Endothelial cell of umbilical vein (primary cell): Measurements from ENCODE around the gene ETV1. TPM values are rescaled to one million over a fixed set of nuclear protein-coding genes. Genes with fewer than 3 reads are reported as not detected.

ENCODE experiments used
- BruUV-seq: library from RNA; stranded (reverse); fragments of 400-500 nt; replicated peaks from 2 replicates; lab custom pipeline; 2021; lab: Mats Ljungman, UMichigan
- CTCF ChIA-PET: fragments of 300-600, 350-600 bp; sonication (Branson Sonifier 250); formaldehyde crosslinking; loops from one replicate; lab custom pipeline; 2021; ENCODE audit warnings: antibody characterized with exemption, inconsistent platforms; lab: Charles Lee
- POLR2A ChIA-PET: fragments of 300-600, 350-600 bp; sonication (Branson Sonifier 250); formaldehyde crosslinking; loops from one replicate; lab custom pipeline; 2021; ENCODE audit warnings: antibody characterized with exemption, inconsistent platforms; lab: Charles Lee
- DNase-seq: peaks from one replicate; pipeline ENCODE4 v3.0.0-alpha.2; 2011; ENCODE audit warnings: low read depth, low spot score
- FAIRE-seq: peaks from 2 replicates; lab custom pipeline; 2011; peaks lifted over from hg19 to GRCh38; lab: Jason Lieb, UNC
- H2AFZ ChIP-seq: 2 replicates; pipeline ENCODE4 v1.6.0; 2012; ENCODE audit warnings: low read depth, low read length, control low read depth, inconsistent platforms
- H3K27ac ChIP-seq: 2 replicates; pipeline ENCODE4 v1.5.1; 2011; ENCODE audit warnings: low read depth, mild to moderate bottlenecking, control low read depth, low read length, moderate library complexity; ENCODE audit not compliant: insufficient read depth
- H3K27me3 ChIP-seq, 2 experiments: 2 replicates each; pipeline versions ENCODE4 v1.6.0 to v1.6.1; 2011; ENCODE audit warnings: low read length in 2 of 2, mixed read lengths in 1 of 2; ENCODE audit not compliant: control insufficient read depth in 2 of 2, insufficient read depth in 2 of 2
- H3K36me3 ChIP-seq, 2 experiments: 2 replicates in 1 of 2; 3 replicates in 1 of 2; pipeline ENCODE4 v1.5.1; 2011; ENCODE audit warnings: low read length in 2 of 2, mild to moderate bottlenecking in 1 of 2, moderate library complexity in 1 of 2; ENCODE audit not compliant: control insufficient read depth in 2 of 2, insufficient read depth in 2 of 2; ENCODE audit errors: extremely low read depth in 1 of 2
- H3K4me1 ChIP-seq: 3 replicates; pipeline ENCODE4 v1.5.1; 2011; ENCODE audit warnings: mild to moderate bottlenecking, low read length; ENCODE audit not compliant: control insufficient read depth, insufficient read depth; ENCODE audit errors: extremely low read depth
- H3K4me2 ChIP-seq: 2 replicates; pipeline ENCODE4 v1.6.1; 2011; ENCODE audit warnings: low read length, control low read depth, mixed read lengths; ENCODE audit not compliant: insufficient read depth
- H3K4me3 ChIP-seq, 3 experiments: fragments of 200-600 bp in 1 of 3; sonication (generic), shearing (Covaris generic) in 1 of 3; replicated peaks in 1 of 3; 2 replicates each; pipeline ENCODE4 v1.5.1; 2011 to 2016; ENCODE audit warnings: control low read depth in 3 of 3, low read length in 3 of 3, mild to moderate bottlenecking in 2 of 3, inconsistent platforms in 1 of 3, low read depth in 1 of 3, moderate library complexity in 1 of 3; ENCODE audit not compliant: insufficient read depth in 1 of 3
- H3K79me2 ChIP-seq: 2 replicates; pipeline ENCODE4 v1.6.0; 2012; ENCODE audit warnings: low read length, inconsistent platforms; ENCODE audit not compliant: control insufficient read depth, insufficient read depth
- H3K9ac ChIP-seq: replicated peaks from 2 replicates; pipeline ENCODE3; 2011; ENCODE audit warnings: low read length, control low read depth; ENCODE audit not compliant: insufficient read depth; ENCODE audit errors: extremely low read depth
- H3K9me1 ChIP-seq: replicated peaks from 3 replicates; pipeline ENCODE4 v1.6.0; 2011; ENCODE audit warnings: mild to moderate bottlenecking, low read length; ENCODE audit not compliant: control insufficient read depth, insufficient read depth; ENCODE audit errors: extremely low read depth
- H3K9me3 ChIP-seq: replicated peaks from 2 replicates; pipeline ENCODE4 v1.5.1; 2012; ENCODE audit warnings: low read length, inconsistent platforms; ENCODE audit not compliant: control insufficient read depth, insufficient read depth
- H4K20me1 ChIP-seq: replicated peaks from 2 replicates; pipeline ENCODE3; 2011; ENCODE audit warnings: mild to moderate bottlenecking, low read length; ENCODE audit not compliant: control insufficient read depth, insufficient read depth; ENCODE audit errors: extremely low read depth
- CTCF ChIP-seq, 2 donors: IDR thresholded peaks; 1 replicate in 1 of 2; 2 replicates in 1 of 2; pipeline ENCODE4 v1.5.1; 2011; ENCODE audit warnings: low read length in 2 of 2, mild to moderate bottlenecking in 2 of 2, moderate library complexity in 2 of 2, control low read depth in 1 of 2, inconsistent platforms in 1 of 2, low read depth in 1 of 2; ENCODE audit not compliant: insufficient read depth in 1 of 2; ENCODE audit errors: extremely low read depth in 1 of 2
- MYC ChIP-seq: IDR thresholded peaks from one replicate; pipeline ENCODE4 v1.6.1; 2011; ENCODE audit warnings: mild to moderate bottlenecking, low read depth, low read length
- POLR2AphosphoS5 ChIP-seq: IDR thresholded peaks from 2 replicates; pipeline ENCODE4 v1.6.1; 2012; ENCODE audit warnings: low read depth, mild to moderate bottlenecking, control low read depth, low read length, moderate library complexity; ENCODE audit not compliant: insufficient read depth
- dilution Hi-C: fragments of 300-500 bp; cut with MboI; formaldehyde crosslinking; loops from one replicate; pipeline ENCODE4 v1.15.0; 2019; ENCODE audit warnings: low sequenced_read_pairs; ENCODE audit not compliant: extremely low pct_ligation_motif_present
- intact Hi-C: fragments of 100-400 bp; cut with micrococcal nuclease; formaldehyde crosslinking; loops from one replicate; pipeline ENCODE4 v1.10.0; 2022
- polyA plus RNA-seq, 4 experiments: library from polyadenylated mRNA; depleted of rRNA in 3 of 4; stranded (reverse) in 3 of 4; unstranded in 1 of 4; fragments of >200 nt; gene quantifications; 2 replicates each; pipeline versions ENCODE4 v1.2.1 to v1.2.3, GENCODE V29; 2011 to 2012; ENCODE audit warnings: missing spikeins in 1 of 4
- total RNA-seq: library from RNA; stranded (reverse); gene quantifications from 2 replicates; pipeline ENCODE4 v1.2.3, GENCODE V29; 2021

The ETV1 gene
- total and polyA plus RNA-seq, 2 donors (not counting 3 experiments of a cell fraction or from before 2014, with no cell fraction given) = 8.4 to 16.6 TPM

- dilution Hi-C loops (no loop called here), intact Hi-C loops (loop anchor here (2.0 kb wide), 1 partner anchor 758 kb away; no protein-coding TSS in a partner anchor)
- peak overlapping the region; percentile 84 for H2AFZ ChIP-seq
- no peaks in the 10 kb centered on the region for H3K9me3 ChIP-seq
- H3K4me2 ChIP-seq = peak overlapping the region; percentile 70
- H3K9ac ChIP-seq = peak overlapping the region; percentile 94
- H3K36me3 ChIP-seq = peaks cover 0 to 3% of the 10 kb centered on the region in 2 experiments
- no peaks in the 10 kb centered on the region for H3K9me1 ChIP-seq
- BruUV-seq = TSS peak; percentile 9
- H4K20me1 ChIP-seq = no peaks in the 10 kb centered on the region
- peak; percentile 31 for FAIRE-seq
- H3K4me3 ChIP-seq = peak overlapping the region; percentile 79 to 98 (median 96)
- POLR2A ChIA-PET = interaction anchor here (0.5 to 1.8 kb wide), 2 partner anchors 10 to 1141 kb away, joined by 3 to 7 read pairs; no protein-coding TSS in a partner anchor
- CTCF ChIA-PET = interaction anchor here (1.4 to 4.9 kb wide), 5 partner anchors 8 to 127 kb away, joined by 3 to 72 read pairs (median 7); no protein-coding TSS in a partner anchor
- no peak for TF ChIP-seq CTCF (IDR thresholded peaks at IDR 0.05; ENCODE audit: extremely low read depth in 1 of 2, insufficient read depth in 1 of 2, low read depth in 1 of 2, low read length in 2 of 2)
- TF ChIP-seq POLR2AphosphoS5 = no peak
- TF ChIP-seq MYC = no peak
- H3K4me1 ChIP-seq = peaks cover 16% of the 10 kb centered on the region
- no peaks in the 10 kb centered on the region for H3K27me3 ChIP-seq
- no peaks in the 10 kb centered on the region for H3K79me2 ChIP-seq
- peak; percentile 73 for DNase-seq
- H3K27ac ChIP-seq = peak overlapping the region; percentile 88
These were observed 985 bp upstream of the ETV1 start for GRCh38 chr7:13990319-13990983.
